ENCODE data around the gene MTURN.

The MTURN gene

DNA sequence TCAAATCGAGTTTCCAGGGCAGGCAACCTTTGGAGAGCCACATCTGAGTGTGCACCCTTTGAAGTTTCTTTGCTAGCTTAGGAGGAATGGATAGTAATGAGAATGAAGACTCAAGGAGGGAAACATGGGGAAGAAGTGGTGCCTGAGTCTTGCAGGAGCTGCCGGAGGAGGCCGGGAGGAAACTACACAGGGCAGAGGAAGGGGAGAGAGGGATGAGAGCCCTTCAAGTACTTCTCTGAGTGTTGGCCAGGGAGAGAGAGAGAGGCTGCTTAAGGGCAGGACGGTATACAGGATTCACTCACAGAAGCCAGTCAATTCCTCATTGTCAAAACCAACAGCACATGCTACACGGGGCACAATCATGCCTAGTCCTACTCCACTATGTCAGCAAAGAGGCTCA lies 75.2 kb downstream of the MTURN start:
- no peak for DNase-seq (ENCODE audit: low read depth)
